GM19023 (cell line): ENCODE results near the gene TMEM229B.

Source experiments
- ATAC-seq: cut with Tn5 transposase; IDR thresholded peaks from one replicate; pipeline ENCODE4 v1.9.1; 2021; ENCODE audit warnings: mild to moderate bottlenecking, moderate library complexity; ENCODE audit not compliant: unreplicated experiment

Gene TMEM229B

DNA sequence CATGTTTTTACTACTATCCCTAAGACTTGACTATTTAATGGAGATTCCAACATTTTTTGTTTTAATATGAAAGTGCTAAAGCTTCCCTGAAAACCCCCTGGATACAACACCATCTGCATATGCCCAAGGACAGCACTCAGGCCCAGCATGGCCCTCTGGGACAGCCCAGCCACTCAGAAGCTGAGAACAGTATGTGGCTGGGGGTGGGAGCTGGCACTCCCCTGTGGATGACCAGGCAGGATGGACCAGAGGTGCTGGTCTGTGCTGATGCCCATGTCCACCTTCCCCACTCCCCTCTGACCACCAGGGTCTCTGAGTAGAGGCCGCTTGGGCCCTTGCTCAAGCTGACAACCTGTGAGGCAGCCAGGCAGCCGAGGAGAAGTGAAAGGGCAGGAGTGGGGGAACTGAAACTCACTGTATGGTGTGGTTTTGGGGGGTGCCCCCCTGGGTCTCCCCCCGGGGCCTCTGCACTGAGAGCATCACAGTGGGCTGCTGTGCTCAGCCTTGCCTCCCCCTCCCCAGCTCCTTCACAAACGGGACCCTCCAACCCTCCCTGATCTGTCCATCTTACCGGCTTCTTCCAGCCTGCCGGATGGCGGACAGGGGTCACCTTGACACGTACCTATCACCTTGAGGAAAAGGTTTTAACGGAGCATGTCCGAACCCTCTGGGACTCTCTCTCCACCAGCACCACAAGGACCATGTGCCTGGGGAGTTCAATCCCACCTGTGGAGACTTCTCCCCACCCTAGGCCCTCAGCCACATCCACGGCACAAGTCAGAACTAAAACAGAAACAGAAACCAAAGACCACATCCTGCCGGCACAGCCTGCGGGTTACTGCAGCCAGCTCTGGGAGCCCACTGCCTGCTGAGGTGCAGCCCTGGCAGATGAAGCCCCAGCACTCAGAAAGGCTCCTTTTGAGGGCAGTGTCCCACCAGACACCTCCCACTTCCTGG is at the start of gene TMEM229B:
TSS of gene TMEM229B (minus strand) at position 785 of the 957 bp plus-strand sequence. CDS start 14,798 bp downstream, outside the sequence.
- ATAC-seq: peak; percentile 98

DNA sequence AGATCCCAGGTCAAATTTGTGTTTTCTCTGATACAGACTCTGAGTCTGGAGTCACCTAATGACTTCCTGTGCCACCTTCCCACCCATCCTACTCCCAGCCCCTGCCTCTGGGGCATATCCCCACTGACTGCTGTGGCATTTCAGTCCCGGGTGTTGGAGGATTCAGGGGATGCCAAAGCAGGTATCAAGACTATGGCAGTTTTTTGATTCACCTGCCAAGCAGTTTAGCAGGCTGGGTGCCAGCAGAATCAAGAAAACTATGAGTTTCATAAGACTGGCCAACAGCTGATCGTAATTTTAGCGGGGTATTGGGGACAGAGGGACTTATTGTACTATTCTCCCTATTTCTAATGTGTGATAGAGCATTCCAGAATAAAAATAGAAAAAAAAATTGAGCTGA is 49.2 kb upstream of the TMEM229B start:
- no peak for ATAC-seq

DNA sequence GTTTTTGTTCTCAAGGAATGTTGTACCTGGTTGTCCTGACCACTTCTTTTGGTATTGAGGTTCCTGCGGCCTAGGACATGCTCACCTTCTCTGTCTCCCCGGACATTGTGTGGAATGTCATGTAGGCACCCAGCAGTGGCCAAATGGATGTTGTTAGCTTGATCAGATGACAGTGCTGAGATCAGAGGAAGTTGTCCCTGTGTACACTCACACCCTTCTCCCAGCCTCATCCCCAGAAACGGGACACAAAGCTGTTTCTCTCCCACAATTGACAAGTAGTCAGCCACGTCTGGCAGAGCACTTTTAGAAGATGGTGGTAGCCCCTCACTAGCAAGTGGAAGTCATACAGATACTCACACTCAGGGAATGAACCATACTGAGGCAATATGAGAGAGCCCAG is 47.6 kb upstream of the TMEM229B start:
- ATAC-seq: no peak

DNA sequence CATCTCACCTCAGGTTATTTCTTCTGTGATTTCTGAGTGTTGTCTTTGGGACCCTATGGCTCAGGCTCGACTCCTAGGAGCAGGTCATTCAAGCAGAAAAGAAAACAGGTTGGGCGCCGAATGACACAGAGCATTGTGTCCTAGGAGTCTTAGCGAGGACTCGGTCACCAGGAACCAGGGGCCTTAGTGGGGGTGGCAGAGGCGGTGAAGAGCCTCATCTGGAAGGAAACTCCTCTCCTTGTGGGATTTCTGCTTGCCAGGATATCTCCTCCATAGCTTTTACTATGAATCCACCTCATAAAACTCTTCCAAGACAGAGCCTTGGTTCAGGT is 45.2 kb upstream of the TMEM229B start:
- ATAC-seq: no peak

DNA sequence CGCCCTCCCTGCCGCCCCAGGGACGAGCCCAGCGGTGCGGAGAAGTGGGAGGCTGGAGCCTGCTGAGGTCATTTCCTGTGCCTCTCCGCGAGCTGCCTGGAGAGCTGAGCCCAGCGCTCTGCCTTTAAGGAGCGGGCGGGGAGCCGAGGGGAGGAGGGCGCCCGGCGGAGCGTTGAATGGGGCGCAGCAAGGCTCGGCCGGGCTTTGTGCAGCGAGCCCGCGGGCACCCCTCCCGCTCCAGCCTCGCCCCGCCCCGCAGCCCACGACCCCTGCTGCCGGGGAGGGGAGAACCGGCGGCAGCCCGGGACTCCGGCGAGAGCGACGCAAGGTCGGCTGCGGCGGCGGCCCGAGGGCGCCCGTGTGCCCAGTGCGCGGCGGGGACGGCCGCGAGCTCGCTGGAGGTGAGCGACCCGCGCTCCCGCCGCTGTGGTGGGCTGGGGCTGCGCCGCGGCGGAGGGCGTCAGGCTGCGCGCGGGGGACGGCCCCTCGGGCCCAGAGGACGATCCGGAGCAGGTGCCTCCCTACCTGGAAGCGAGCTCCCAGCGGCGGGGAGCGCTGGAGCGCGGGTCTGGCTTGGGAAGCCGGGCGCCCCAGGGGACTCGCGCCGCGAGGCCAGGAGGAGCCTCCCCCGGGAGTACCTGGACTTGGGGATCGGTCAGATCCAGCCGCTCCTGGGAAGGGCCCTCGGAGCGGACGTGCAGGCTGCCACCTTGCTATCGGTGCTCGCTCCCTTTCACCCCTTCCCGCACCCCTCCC is 44.7 kb upstream of the TMEM229B start, which contains the start of gene PLEKHH1:
TSS of gene PLEKHH1 (plus strand) at position 293 of the 756 bp plus-strand sequence. CDS start 8,578 bp downstream, outside the sequence.
- ATAC-seq: peak; percentile 57

DNA sequence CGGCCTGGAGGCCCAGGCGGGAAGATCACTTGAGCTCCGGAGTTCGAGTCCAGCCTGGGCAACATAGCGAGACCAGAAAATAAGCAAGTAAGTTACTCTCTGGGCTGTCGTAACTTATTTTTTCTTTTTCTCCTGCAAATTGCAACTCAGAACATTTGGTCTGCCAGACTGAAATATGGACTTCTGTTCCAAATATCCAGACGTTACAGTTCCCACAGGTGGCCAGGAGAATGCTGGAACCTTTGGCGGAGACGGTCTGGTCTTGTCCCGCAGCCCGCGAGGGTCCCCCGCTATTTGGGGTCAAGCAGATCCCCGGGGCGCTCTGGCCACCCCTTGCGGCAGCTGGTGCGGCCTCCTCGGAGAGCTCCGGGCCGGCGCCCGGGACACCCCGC is 44.1 kb upstream of the TMEM229B start:
- ATAC-seq: no peak

DNA sequence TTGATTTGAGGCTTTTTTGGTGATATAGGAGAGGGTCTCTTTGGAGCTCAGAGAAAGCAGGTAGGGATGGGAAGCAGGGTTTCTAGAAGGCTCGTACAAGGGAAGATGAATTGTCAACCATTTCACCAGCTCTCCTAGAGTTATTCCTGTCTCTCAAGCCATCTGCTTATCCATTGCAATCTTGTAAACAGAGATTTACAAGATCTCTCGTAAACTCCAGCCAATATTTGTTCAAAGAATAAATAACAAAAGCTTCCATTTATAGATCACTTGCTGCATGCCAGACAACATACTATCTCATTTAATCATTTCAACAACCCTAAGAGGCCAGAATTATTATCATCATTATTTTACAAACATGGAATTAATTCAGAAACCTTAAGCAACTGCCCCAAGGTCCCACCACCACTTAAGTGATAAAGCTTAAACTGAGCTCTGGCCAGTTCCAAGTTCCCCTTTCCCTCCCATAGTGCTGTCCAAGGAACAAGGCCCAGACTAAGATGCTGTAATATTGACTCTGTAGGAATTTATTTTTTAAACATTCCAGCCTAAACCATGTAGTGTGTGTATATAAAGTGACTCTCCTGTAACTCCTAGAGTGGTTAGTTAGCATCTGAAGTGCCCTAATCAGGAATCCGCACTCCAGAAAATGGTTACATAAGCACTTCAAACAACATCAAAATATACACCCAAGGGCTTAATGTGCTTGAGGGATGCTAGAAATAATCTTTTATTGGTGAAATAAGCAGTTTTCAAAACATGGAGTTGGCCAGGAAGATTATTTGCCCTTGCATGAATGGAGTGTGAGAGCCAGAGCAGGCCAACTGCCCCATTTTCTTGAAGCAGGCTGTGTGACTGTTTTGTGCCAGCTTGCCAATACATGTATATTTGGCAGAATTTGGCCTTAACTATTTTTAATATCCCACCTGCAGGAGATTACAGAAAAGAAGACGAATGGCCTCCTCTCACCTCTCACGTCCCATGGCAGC is 41.7 kb upstream of the TMEM229B start:
- no peak for ATAC-seq

DNA sequence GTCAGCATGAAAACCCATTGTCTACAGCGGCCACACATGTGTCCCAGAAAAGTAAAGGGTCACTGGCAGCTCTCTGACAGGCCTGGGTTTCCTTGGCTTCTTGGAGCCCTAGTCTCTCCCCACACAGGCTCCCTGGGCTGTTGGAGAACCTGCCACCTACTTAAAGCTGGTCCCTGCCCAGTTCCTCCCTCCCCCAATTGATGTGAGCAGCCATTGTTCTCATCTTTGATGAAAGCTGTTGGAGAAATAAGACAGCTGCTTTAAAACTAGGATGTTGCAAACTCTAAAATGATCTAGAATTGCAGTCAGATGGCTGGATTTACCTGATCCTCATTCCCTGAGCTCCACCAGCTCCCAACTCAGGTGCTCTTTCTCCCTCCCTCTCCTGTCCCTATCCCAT is 39.8 kb upstream of the TMEM229B start:
- ATAC-seq: no peak

DNA sequence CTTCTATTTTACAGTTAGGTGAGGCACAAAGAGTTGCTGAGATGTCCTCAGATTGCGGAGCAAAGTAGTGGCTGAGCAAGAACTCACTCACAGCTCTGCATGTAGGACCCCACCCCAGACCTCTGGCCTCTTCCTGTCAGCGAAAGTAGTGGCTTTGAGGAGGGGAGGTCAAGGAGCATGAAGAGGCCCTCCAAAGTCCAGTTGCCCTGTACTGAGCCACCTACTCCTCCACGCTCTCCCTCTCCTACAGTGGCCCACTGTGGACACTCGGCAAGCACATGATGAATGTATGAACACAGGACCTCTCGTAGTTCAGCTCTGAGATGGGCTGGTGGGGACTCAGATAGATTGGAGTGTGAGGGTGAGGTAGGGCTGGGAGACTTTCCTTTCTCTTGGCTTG is 39.2 kb upstream of the TMEM229B start:
- no peak for ATAC-seq

DNA sequence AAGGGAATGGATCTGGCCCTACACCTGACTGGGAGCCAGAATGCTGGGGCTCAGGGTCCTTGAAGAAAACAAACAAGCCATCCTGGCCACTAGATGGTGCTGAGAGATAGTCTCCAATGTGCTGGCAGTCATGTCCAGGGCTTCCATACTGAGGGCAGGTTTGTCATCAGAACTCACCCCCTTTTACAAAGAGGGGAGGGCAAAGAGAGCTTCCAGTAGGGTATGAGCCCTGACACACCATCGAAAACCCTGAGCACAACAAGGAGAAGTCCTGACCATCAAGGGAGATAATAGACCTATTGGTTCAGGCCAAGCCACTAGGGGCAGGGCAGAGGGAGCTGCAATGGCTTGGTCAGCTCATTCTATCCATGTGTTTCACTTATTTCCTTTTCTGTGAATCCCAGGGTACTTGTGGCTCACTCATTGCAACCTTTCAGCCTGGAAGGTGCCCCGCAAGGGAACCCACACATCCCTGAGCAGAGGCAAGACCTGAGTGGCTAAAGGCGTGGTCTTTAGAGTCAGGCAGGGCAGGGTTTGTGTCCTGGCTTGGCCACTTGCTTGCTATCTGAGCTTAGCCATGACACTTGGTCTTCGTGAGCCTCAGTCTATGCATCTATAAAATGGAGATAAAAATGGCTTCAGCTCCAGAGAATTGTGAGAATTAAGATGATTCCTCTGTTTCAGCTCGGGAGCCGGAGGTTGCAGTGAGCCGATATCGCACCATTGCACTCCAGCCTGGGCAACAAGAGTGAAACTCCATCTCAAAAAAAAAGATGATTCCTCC is 38.3 kb upstream of the TMEM229B start:
- ATAC-seq: peak; percentile 69

DNA sequence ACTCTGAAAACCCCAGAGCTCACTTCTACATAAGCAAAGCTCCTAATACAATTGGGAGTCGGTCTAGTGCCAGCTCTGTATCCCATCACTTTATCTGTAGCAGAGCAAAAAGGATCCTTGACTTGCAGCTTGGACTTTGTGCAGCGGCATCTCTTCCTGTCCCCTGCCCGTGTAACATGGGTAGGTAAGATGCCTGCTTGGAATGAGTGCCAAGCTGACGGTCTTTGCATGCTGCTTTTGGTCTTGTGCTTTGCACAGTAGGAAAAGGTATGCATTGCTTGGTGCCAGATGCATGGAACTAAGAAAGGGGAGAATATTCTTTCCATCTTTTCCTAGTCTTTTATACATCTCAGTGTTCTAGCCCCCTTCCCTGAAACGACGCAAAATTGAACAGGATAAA is 37.7 kb upstream of the TMEM229B start:
- no peak for ATAC-seq

DNA sequence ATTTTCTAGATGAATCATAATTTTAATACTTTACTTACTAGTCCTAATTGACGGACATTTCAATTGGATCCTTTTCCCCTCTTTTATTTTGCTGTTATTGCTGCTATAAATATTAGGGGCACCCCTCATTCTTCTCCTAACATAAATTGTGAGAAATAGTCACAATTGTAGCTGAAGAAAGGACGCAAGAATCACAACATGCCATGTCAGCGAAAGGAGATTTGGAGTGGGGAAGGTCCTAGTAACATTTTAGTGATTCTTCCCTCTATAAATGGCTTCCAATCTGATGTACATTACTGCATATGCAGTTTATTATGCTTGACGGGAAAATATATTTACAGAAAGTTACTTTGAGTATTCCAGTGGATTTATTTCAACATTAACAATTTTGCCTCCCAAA is 36.9 kb upstream of the TMEM229B start:
- no peak for ATAC-seq

DNA sequence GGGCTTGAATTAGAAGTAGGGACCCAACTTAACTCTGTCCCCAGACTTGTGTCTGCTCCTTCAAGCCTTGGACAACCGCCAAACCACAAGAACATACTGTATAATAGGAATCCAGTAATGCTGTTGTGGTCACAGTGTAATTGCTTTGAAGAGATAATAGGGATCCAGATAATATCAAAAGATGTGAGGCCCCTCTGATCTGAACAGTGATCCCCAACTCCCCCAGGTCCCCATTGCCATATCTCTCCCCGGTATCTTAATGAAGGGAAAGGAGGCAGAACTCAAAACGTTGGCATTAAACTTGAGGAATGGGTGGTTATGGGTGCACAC is 36.1 kb upstream of the TMEM229B start:
- ATAC-seq: no peak

DNA sequence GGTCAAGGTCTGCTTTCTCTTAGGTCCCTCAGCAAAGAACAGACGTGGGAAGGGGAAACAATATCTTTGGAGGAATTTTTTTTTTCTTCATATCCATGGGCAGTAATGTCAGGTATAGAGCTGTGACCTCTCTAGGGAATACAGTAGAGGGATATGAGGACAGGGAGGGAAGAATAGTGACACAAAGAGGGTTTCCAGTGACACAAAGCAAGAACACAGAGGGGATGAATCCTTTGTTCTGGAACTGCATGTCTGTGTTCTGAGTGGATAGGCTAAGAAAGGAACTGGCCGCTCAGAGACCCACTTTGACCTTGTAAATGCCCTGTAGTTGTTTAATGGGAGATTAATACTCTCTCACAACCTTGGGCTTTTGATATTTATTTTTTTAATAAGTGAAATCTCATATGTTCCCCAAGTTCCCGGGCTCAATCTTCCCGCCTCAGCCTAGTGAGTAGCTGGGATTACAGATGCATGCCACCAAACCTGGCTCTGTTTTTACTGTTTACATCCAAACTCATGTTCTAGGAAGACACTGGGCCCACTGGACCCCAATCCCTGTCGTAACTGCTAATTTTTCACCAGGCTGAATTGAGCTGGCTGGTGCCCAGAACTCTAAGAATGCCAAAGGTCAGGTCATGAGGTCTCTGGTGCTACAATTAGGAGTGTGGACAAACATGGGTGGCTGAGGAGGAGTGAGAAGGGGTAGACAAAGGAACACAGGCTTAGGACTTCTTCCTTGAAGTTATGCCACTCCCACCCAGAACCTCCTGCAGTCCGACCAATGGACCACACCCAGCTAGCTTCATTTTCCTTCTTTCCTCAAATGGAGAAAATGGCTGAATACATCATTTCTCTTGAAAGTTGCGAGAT is 35.5 kb upstream of the TMEM229B start:
- no peak for ATAC-seq

DNA sequence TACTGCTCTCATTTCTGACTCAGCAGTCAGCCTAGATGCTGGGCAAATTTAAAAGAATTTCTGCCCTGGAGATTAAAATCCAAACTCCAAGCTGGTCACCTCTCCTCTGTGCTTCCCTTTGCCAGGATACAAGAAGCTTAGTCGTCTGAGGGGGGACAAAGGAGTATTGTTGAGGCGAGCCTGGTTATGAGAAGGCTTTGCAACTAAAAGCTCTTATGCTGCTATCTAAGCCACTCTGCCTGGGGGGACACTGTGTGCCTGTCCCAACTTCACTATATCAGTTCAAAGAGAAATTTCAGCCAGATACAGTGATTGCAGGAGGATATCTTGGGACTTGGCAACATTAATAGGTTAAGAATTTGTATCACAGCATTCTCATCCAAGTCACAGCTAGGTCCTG is 33.7 kb upstream of the TMEM229B start:
- no peak for ATAC-seq

DNA sequence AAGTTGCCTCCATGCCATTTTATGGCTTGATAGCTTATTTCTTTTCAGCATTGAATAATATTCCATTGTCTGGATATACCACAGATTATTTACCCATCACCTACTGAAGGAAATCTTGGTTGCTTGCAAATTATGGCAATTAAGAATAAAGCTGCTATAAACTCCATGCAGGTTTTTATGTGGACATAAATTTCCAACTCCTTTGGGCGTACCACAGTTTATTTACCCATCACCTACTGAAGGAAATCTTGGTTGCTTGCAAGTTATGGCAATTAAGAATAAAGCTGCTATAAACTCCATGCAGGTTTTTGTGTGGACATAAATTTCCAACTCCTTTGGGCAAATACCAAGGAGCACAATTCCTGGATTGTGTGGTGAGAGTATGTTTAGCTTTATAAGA is 32.0 kb upstream of the TMEM229B start:
- no peak for ATAC-seq

DNA sequence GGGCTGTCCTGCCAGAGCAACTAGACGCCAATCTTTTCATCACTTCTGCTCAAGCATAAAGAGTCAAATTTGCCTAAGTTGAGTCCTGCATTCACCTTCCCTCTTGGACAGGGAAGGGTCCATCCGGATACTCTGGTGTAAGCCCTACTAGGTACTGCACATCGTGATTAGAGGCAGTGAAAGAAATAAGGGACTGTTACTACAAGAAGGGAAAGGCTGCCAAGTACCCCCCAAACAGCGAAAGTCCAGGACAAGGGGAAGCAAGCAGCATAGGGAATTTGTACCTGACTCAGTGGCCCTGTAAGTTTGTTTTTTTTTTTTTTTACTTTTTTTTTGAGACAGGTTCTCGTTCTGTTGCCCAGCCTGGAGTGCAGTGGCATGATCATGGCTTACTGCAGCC is 30.9 kb upstream of the TMEM229B start:
- ATAC-seq: no peak

DNA sequence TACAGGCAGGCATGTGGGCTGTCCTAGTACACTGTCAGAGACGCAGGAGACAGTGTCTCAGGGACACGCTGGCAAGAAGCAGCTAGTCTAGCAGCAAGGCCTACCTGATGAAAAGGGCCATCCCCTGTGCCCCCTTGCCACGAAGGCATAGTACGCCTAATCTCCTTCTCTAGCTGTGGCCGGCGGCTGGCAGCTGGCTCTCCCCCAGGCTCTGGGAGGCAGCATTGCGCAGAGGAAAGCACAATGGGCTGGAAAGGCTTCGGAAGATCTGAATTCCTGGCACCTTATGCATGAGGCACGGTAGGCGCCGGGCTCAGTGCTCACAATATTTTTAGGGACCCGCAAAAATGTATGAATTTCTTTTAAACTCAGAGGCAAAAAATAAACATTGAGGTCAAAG is 28.6 kb upstream of the TMEM229B start:
- no peak for ATAC-seq

DNA sequence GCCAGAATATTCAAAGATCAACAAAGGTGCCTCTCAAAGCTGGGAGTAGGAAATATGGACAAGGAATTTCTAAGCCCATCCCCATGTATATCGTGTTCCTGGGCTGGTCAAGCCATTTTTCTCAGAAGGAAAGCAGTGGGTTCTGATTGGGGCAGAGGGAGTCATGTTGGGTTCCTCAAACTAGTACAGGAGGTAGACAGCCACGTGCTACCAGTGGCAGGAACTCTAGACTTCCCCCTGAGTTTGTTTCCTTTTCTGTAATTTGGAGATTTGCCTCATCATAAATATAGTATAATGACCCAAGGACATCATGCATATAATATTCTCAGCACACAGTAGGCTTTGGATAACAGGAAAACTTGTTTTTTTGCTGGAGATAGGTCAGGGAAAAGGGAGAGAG is 28.2 kb upstream of the TMEM229B start:
- no peak for ATAC-seq
